HepG2 (cell line): ENCODE measurements around the gene RSAD1. TPM values are rescaled to one million over a fixed set of nuclear protein-coding genes. Genes with fewer than 3 reads are reported as not detected.
A peak's percentile ranks its signal among the peaks of the same experiment; 100 is the strongest.

Experiments used
- ATAC-seq: fragments of 200-7000 bp; cut with Tn5 transposase; 3 replicates; pipeline ENCODE4 v1.9.1; 2020; ENCODE audit warnings: mild to moderate bottlenecking, moderate library complexity
- BruUV-seq: library from RNA; stranded (reverse); fragments of 400-500 nt; replicated peaks from 2 replicates; lab custom pipeline; 2021; lab: Mats Ljungman, UMichigan
- CTCF ChIA-PET: fragments of 300-600 bp; formaldehyde crosslinking; extraction: SDS; loops from one replicate; lab custom pipeline; 2021; ENCODE audit warnings: low total read pairs, inconsistent platforms, low intra/inter-chr PET ratio; lab: Yijun Ruan, JAX
- POLR2A ChIA-PET: fragments of 350-600 bp; sonication (Branson Sonifier 250); formaldehyde crosslinking; loops from one replicate; lab custom pipeline; 2020; ENCODE audit warnings: antibody characterized with exemption, inconsistent platforms; lab: Yijun Ruan, JAX
- DNase-seq: peaks from one replicate; pipeline ENCODE4 v3.0.0-alpha.2; 2015; ENCODE audit warnings: low spot score
- FAIRE-seq: peaks from 3 replicates; lab custom pipeline; 2011; peaks lifted over from hg19 to GRCh38; lab: Jason Lieb, UNC
- H2AFZ ChIP-seq: one replicate; pipeline ENCODE4 v1.6.1; 2011; ENCODE audit warnings: low read length, inconsistent platforms
- H3K27ac ChIP-seq: fragments of 300-600 bp; 3 replicates; pipeline ENCODE4 v1.8.0; 2011; ENCODE audit warnings: mixed run types, mild to moderate bottlenecking, mixed read lengths, low read length, inconsistent platforms; ENCODE audit not compliant: insufficient read depth; ENCODE audit errors: extremely low read length
- H3K27me3 ChIP-seq, 2 experiments: fragments of 200-600 bp in 1 of 2; 2 replicates in 1 of 2; 3 replicates in 1 of 2; pipeline versions ENCODE4 v1.6.0 to v1.8.0; 2011; ENCODE audit warnings: low read length in 2 of 2, mild to moderate bottlenecking in 2 of 2, moderate library complexity in 2 of 2, inconsistent platforms in 1 of 2; ENCODE audit not compliant: insufficient read depth in 2 of 2, control insufficient read depth in 1 of 2
- H3K36me3 ChIP-seq, 2 experiments: fragments of 200-600 bp in 1 of 2; replicated peaks in 1 of 2; 2 replicates in 1 of 2; 3 replicates in 1 of 2; pipeline versions ENCODE4 v1.5.1 to v1.8.0; 2011; ENCODE audit warnings: low read length in 2 of 2, inconsistent platforms in 1 of 2; ENCODE audit not compliant: insufficient read depth in 2 of 2, control insufficient read depth in 1 of 2
- H3K4me1 ChIP-seq: 2 replicates; pipeline ENCODE4 v1.5.1; 2012; ENCODE audit warnings: low read length, inconsistent platforms; ENCODE audit not compliant: insufficient read depth
- H3K4me2 ChIP-seq: 2 replicates; pipeline ENCODE4 v1.6.0; 2011; ENCODE audit warnings: low read depth, low read length, inconsistent platforms
- H3K4me3 ChIP-seq, 3 experiments: fragments of 200-600 bp in 1 of 3; sonication (generic), shearing (Covaris generic) in 1 of 3; replicated peaks in 1 of 3; 2 replicates each; pipeline ENCODE4 v1.5.1; 2011 to 2016; ENCODE audit warnings: low read length in 3 of 3, inconsistent platforms in 2 of 3, low read depth in 2 of 3, mild to moderate bottlenecking in 2 of 3, control low read depth in 1 of 3, mixed read lengths in 1 of 3; ENCODE audit not compliant: insufficient read depth in 1 of 3
- H3K79me2 ChIP-seq: one replicate; pipeline ENCODE4 v1.6.1; 2011; ENCODE audit warnings: low read length, inconsistent platforms; ENCODE audit not compliant: insufficient read depth
- H3K9ac ChIP-seq: 2 replicates; pipeline ENCODE4 v1.6.0; 2011; ENCODE audit warnings: mild to moderate bottlenecking, low read depth, low read length, inconsistent platforms; ENCODE audit not compliant: insufficient read depth
- H3K9me3 ChIP-seq: 2 replicates; pipeline ENCODE4 v1.5.1; 2012; ENCODE audit warnings: mild to moderate bottlenecking, low read length
- H4K20me1 ChIP-seq: 2 replicates; pipeline ENCODE4 v1.6.0; 2011; ENCODE audit warnings: inconsistent platforms, mild to moderate bottlenecking, low read length, moderate library complexity; ENCODE audit not compliant: insufficient read depth
- ARID2 ChIP-seq: sonication (generic); formaldehyde crosslinking; IDR thresholded peaks from 2 replicates; pipeline ENCODE4 v1.8.1; 2022; ENCODE audit warnings: mild to moderate bottlenecking, missing genetic modification reagents, borderline replicate concordance
- ATF5 ChIP-seq: sonication (generic); formaldehyde crosslinking; IDR thresholded peaks from 2 replicates; pipeline ENCODE4 v1.4.0; 2020; ENCODE audit warnings: mild to moderate bottlenecking, low read depth, missing genetic modification reagents
- ELF3 ChIP-seq: IDR thresholded peaks from 2 replicates; pipeline ENCODE4 v1.6.1; 2016; ENCODE audit warnings: missing genetic modification reagents, missing compliant biosample characterization
- ETV5 ChIP-seq: IDR thresholded peaks from 2 replicates; pipeline ENCODE4 v1.6.1; 2018; ENCODE audit warnings: missing biosample characterization, missing genetic modification reagents, inconsistent platforms, borderline replicate concordance
- KDM5B ChIP-seq: sonication (generic); formaldehyde crosslinking; IDR thresholded peaks from 2 replicates; pipeline ENCODE4 v1.4.0; 2020; ENCODE audit warnings: missing genetic modification reagents, mild to moderate bottlenecking, borderline replicate concordance
- LCORL ChIP-seq, 2 experiments: fragments of 450-650 bp in 1 of 2; sonication (generic) in 1 of 2; formaldehyde crosslinking in 1 of 2; IDR thresholded peaks; 2 replicates each; pipeline versions ENCODE4 v1.5.0 to v1.6.1; 2017 to 2020; ENCODE audit warnings: antibody characterized with exemption in 1 of 2, missing genetic modification reagents in 1 of 2
- MIER3 ChIP-seq: IDR thresholded peaks from 2 replicates; pipeline ENCODE4 v1.6.1; 2016; ENCODE audit warnings: missing compliant biosample characterization, borderline replicate concordance
- SOX6 ChIP-seq, 2 experiments: fragments of 450-650 bp in 1 of 2; sonication (generic) in 1 of 2; formaldehyde crosslinking in 1 of 2; IDR thresholded peaks; 2 replicates each; pipeline versions ENCODE4 v1.4.0 to v1.6.1; 2017 to 2020; ENCODE audit warnings: antibody characterized with exemption in 1 of 2, mild to moderate bottlenecking in 1 of 2, missing genetic modification reagents in 1 of 2
- SP5 ChIP-seq: IDR thresholded peaks from 2 replicates; pipeline ENCODE4 v1.6.1; 2016; ENCODE audit warnings: low read depth, borderline replicate concordance
- XBP1 ChIP-seq: sonication (generic); formaldehyde crosslinking; IDR thresholded peaks from 2 replicates; pipeline ENCODE4 v1.5.0; 2020; ENCODE audit warnings: missing genetic modification reagents
- ZBTB3 ChIP-seq: sonication (generic); formaldehyde crosslinking; IDR thresholded peaks from 2 replicates; pipeline ENCODE4 v1.4.0; 2020; ENCODE audit warnings: low read depth, mild to moderate bottlenecking, moderate library complexity, missing genetic modification reagents, borderline replicate concordance
- ZBTB7A ChIP-seq: sonication (generic); formaldehyde crosslinking; IDR thresholded peaks from 2 replicates; pipeline ENCODE4 v1.8.0; 2022; ENCODE audit warnings: mild to moderate bottlenecking, missing genetic modification reagents
- ZNF17 ChIP-seq: sonication (generic); formaldehyde crosslinking; IDR thresholded peaks from 2 replicates; pipeline ENCODE4 v1.5.0; 2020; ENCODE audit warnings: mild to moderate bottlenecking, missing genetic modification reagents
- ZNF292 ChIP-seq: sonication (generic); formaldehyde crosslinking; IDR thresholded peaks from 2 replicates; pipeline ENCODE4 v1.8.1; 2022; ENCODE audit warnings: mild to moderate bottlenecking, low read depth, missing genetic modification reagents, borderline replicate concordance
- ZNF350 ChIP-seq: sonication (generic); formaldehyde crosslinking; IDR thresholded peaks from 2 replicates; pipeline ENCODE4 v1.4.0; 2020; ENCODE audit warnings: mild to moderate bottlenecking, low read depth, missing genetic modification reagents, borderline replicate concordance
- ZNF7 ChIP-seq: IDR thresholded peaks from 2 replicates; pipeline ENCODE4 v1.6.1; 2016; ENCODE audit warnings: missing biosample characterization, missing genetic modification reagents
- ZNF737 ChIP-seq: sonication (generic); formaldehyde crosslinking; IDR thresholded peaks from 2 replicates; pipeline ENCODE4 v1.5.0; 2020; ENCODE audit warnings: missing genetic modification reagents, mild to moderate bottlenecking, borderline replicate concordance
- WGBS: methylation state at CpG from one replicate; pipeline ENCODE4 v1.1.6; 2017; ENCODE audit warnings: low lambda C conversion rate; 5-methylcytosine and 5-hydroxymethylcytosine counted together
- in situ Hi-C: cut with HindIII; loops from 2 replicates; pipeline ENCODE4 v1.10.0; 2017; ENCODE audit warnings: low pct_unique_long_range_greater_than_20kb; ENCODE audit not compliant: extremely low pct_ligation_motif_present
- intact Hi-C: fragments of 100-400 bp; cut with micrococcal nuclease; formaldehyde crosslinking; loops from one replicate; pipeline ENCODE4 v1.10.0; 2022; ENCODE audit not compliant: unreplicated experiment
- polyA plus RNA-seq, 8 experiments: library from polyadenylated mRNA; depleted of rRNA in 3 of 8; stranded (reverse) in 7 of 8; unstranded in 1 of 8; fragments of >200 nt; fragmentation: Illumina TruSeq in 4 of 8; extraction: Trizol in 4 of 8; gene quantifications; 2 replicates each; pipeline versions ENCODE4 v1.2.1 to v1.2.3, GENCODE V29; 2011 to 2016; ENCODE audit warnings: low read depth in 4 of 8, missing spikeins in 1 of 8, mixed read lengths in 1 of 8; ENCODE audit not compliant: insufficient read depth in 1 of 8
- total RNA-seq, 5 experiments: library from RNA; depleted of rRNA; stranded (reverse); fragments of >200 nt; fragmentation: Illumina TruSeq; extraction: Trizol; gene quantifications; 2 replicates each; pipeline ENCODE4 v1.2.3, GENCODE V29; 2016; ENCODE audit warnings: low read depth in 1 of 5
- TF ChIP-seq, protein P1 (sequence below): sonication (generic); formaldehyde crosslinking; IDR thresholded peaks from 2 replicates; pipeline ENCODE4 v1.4.0; 2020; ENCODE audit warnings: missing genetic modification reagents, borderline replicate concordance

The RSAD1 gene
- total and polyA plus RNA-seq, 2 of the 13 experiments (the other 11 are each of a cell fraction or from before 2014, with no cell fraction given): 22.7 to 27.7 TPM

DNA sequence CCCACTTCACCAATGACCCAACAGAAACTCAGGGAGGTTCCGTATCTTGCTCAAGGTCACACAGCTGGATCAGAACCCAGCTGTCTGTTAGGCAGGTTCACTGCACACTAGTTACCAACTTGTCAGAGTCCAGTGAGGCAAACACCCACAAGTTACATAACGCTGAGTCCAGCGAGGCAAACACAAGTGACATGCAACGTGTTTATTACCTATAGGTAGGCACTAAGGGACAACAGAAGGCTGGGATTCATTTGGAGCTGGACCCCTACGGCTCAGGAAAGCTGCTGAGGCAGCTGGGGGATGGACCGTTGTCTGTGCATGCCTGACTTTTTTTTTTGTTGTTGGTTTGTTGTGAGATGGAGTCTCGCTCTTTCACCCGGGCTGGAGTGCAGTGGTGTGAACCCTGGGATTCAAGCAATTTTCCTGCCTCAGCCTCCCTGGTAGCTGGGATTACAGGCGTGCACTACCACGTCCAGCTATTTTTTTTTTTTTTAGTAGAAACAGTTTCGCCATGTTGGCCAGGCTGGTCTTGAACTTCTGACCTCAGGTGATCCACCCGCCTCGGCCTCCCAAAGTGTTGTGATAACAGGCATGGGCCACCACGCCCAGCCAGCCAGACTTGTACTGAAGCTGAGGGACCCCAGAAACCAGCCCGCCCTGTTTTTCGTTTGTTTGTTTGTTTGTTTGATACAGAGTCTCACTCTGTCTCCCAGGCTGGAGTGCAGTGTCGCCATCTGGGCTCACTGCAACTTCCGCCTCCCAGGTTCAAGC lies 1.9 kb upstream of the RSAD1 start:
- Histone ChIP-seq H4K20me1 (peaks cover 4% of the 10 kb centered on the region; the same call in 1 of the 2 replicates), H3K9me3 (no peaks in the 10 kb centered on the region), H3K4me3 (no peak overlapping the region), H3K79me2 (peaks cover 3% of the 10 kb centered on the region), H2AFZ (peak overlapping the region; percentile 21), H3K9ac (peak overlapping the region; percentile 12; the same call in 1 of the 2 replicates), H3K27ac (peak overlapping the region; percentile 46), H3K4me2 (peak overlapping the region; percentile 46), H3K27me3 (no peaks in the 10 kb centered on the region), H3K4me1 (peaks cover 47% of the 10 kb centered on the region), H3K36me3 (peaks cover 13% of the 10 kb centered on the region in 2 experiments; a peak in 4 of 5 replicates)
- intact Hi-C loops: loop anchor here (1.0 kb wide), 1 partner anchor 47 kb away; no protein-coding TSS in a partner anchor
- FAIRE-seq: peak; percentile 89
- ATAC-seq: no peak
- peak; percentile 58 for DNase-seq
- no TSS peak for BruUV-seq
- 63% methylated on average over 18 of the region's 18 CpGs for WGBS
- ChIA-PET POLR2A (interaction anchor here (0.7 to 1.4 kb wide), 2 partner anchors 17 to 79 kb away, joined by 3 to 5 read pairs; partner anchors contain the start of gene LRRC59), CTCF (interaction anchor here (3.0 kb wide), 1 partner anchor 48 kb away, joined by 20 read pairs; no protein-coding TSS in a partner anchor)
- in situ Hi-C loops: loop anchor here (5.0 kb wide), 1 partner anchor 79 kb away; the partner anchor contains the start of gene LRRC59
- TF ChIP-seq ZNF737 (CRISPR knock-in tag) (no peak), ZNF292 (CRISPR knock-in tag) (peak; percentile 65; the same call in 1 of the 2 replicates), XBP1 (peak; percentile 97; the same call in 1 of the 2 replicates), ATF5 (no peak), LCORL (IDR thresholded peaks at IDR 0.05) (no peak), LCORL (CRISPR knock-in tag; IDR thresholded peaks at IDR 0.05) (peak; percentile 52; the same call in 1 of the 2 replicates), ZBTB7A (CRISPR knock-in tag) (no peak), ZNF7 (peak; percentile 67; the same call in 1 of the 2 replicates), ELF3 (CRISPR knock-in tag) (peak; percentile 59; the same call in 1 of the 2 replicates), SP5 (peak; percentile 24; the same call in 1 of the 2 replicates), ARID2 (CRISPR knock-in tag) (no peak), ETV5 (CRISPR knock-in tag) (peak; percentile 9; the same call in 1 of the 2 replicates), ZBTB3 (CRISPR knock-in tag) (0 out of 2 replicates have a peak, but pooled peaks have one; percentile 76), KDM5B (CRISPR knock-in tag) (0 out of 2 replicates have a peak, but pooled peaks have one; percentile 23), ZNF350 (CRISPR knock-in tag) (peak; percentile 52; the same call in 1 of the 2 replicates), ZNF17 (no peak), MIER3 (CRISPR knock-in tag) (peak; percentile 43; the same call in 1 of the 2 replicates), SOX6 (IDR thresholded peaks at IDR 0.05) (no peak), SOX6 (CRISPR knock-in tag; IDR thresholded peaks at IDR 0.05) (peak; percentile 60)
- TF ChIP-seq, protein P1, sequence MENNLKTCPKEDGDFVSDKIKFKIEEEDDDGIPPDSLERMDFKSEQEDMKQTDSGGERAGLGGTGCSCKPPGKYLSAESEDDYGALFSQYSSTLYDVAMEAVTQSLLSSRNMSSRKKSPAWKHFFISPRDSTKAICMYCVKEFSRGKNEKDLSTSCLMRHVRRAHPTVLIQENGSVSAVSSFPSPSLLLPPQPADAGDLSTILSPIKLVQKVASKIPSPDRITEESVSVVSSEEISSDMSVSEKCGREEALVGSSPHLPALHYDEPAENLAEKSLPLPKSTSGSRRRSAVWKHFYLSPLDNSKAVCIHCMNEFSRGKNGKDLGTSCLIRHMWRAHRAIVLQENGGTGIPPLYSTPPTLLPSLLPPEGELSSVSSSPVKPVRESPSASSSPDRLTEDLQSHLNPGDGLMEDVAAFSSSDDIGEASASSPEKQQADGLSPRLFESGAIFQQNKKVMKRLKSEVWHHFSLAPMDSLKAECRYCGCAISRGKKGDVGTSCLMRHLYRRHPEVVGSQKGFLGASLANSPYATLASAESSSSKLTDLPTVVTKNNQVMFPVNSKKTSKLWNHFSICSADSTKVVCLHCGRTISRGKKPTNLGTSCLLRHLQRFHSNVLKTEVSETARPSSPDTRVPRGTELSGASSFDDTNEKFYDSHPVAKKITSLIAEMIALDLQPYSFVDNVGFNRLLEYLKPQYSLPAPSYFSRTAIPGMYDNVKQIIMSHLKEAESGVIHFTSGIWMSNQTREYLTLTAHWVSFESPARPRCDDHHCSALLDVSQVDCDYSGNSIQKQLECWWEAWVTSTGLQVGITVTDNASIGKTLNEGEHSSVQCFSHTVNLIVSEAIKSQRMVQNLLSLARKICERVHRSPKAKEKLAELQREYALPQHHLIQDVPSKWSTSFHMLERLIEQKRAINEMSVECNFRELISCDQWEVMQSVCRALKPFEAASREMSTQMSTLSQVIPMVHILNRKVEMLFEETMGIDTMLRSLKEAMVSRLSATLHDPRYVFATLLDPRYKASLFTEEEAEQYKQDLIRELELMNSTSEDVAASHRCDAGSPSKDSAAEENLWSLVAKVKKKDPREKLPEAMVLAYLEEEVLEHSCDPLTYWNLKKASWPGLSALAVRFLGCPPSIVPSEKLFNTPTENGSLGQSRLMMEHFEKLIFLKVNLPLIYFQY: peak; percentile 99
